K562 (cell line): ENCODE results near the gene ZSCAN22. TPM values are rescaled to one million over a fixed set of nuclear protein-coding genes. Genes with fewer than 3 reads are reported as not detected.

ENCODE experiments used
- ATAC-seq: fragments of 200-7000 bp; cut with Tn5 transposase; 3 replicates; pipeline ENCODE4 v1.9.1; 2020; ENCODE audit warnings: moderate library complexity
- BruUV-seq: library from RNA; stranded (reverse); fragments of 400-500 nt; replicated peaks from 2 replicates; lab custom pipeline; 2021; lab: Mats Ljungman, UMichigan
- CTCF ChIA-PET: fragments of 300-600 bp; formaldehyde crosslinking; extraction: SDS; loops from one replicate; lab custom pipeline; 2021; ENCODE audit warnings: low intra/inter-chr PET ratio; lab: Yijun Ruan, JAX
- POLR2A ChIA-PET: fragments of 300-600, 350-650 bp; sonication (Branson Sonifier 250); formaldehyde crosslinking; extraction: SDS; loops from one replicate; lab custom pipeline; 2021; ENCODE audit warnings: antibody characterized with exemption, inconsistent platforms; lab: Yijun Ruan, JAX
- DNase-seq, 4 experiments: peaks; one replicate each; pipeline versions ENCODE4 v3.0.0 to v3.0.0-alpha.2; 2011 to 2018; ENCODE audit warnings: low spot score in 3 of 4, mixed read lengths in 3 of 4; ENCODE audit errors: extremely low read depth in 1 of 4
- FAIRE-seq: peaks from 2 replicates; lab custom pipeline; 2011; peaks lifted over from hg19 to GRCh38; lab: Jason Lieb, UNC
- H2AFZ ChIP-seq: 2 replicates; pipeline ENCODE4 v1.6.0; 2011; ENCODE audit warnings: low read depth, low read length, control low read depth, inconsistent platforms
- H3K27ac ChIP-seq: fragments of 200-600 bp; 3 replicates; pipeline ENCODE4 v1.8.0; 2011; ENCODE audit warnings: low read depth, mild to moderate bottlenecking, control low read depth, inconsistent platforms, low read length, moderate library complexity, mixed read lengths; ENCODE audit errors: extremely low read depth
- H3K27me3 ChIP-seq, 2 experiments: fragments of 300-600 bp in 1 of 2; 2 replicates in 1 of 2; 3 replicates in 1 of 2; pipeline versions ENCODE4 v1.6.0 to v1.8.0; 2011; ENCODE audit warnings: inconsistent platforms in 2 of 2, low read length in 2 of 2, mild to moderate bottlenecking in 1 of 2, mixed read lengths in 1 of 2, moderate library complexity in 1 of 2; ENCODE audit not compliant: control insufficient read depth in 2 of 2, insufficient read depth in 2 of 2
- H3K36me3 ChIP-seq: fragments of 300-600 bp; 3 replicates; pipeline ENCODE4 v1.8.0; 2011; ENCODE audit warnings: mild to moderate bottlenecking, low read length, inconsistent platforms; ENCODE audit not compliant: control insufficient read depth, insufficient read depth
- H3K4me1 ChIP-seq, 2 experiments: fragments of 200-600 bp in 1 of 2; replicated peaks in 1 of 2; 2 replicates in 1 of 2; 3 replicates in 1 of 2; pipeline versions ENCODE4 v1.5.1 to v1.8.0; 2011; ENCODE audit warnings: inconsistent platforms in 2 of 2, low read length in 2 of 2, mild to moderate bottlenecking in 1 of 2, mixed read lengths in 1 of 2, moderate library complexity in 1 of 2; ENCODE audit not compliant: control insufficient read depth in 2 of 2, insufficient read depth in 2 of 2
- H3K4me2 ChIP-seq: 2 replicates; pipeline ENCODE4 v1.6.1; 2011; ENCODE audit warnings: low read length, control low read depth, inconsistent platforms, mixed read lengths; ENCODE audit not compliant: insufficient read depth
- H3K4me3 ChIP-seq: fragments of 200-600 bp; sonication (generic), shearing (Covaris generic); 2 replicates; pipeline ENCODE4 v1.5.1; 2016; ENCODE audit warnings: control low read depth, inconsistent platforms
- H3K79me2 ChIP-seq: fragments of 200-600 bp; 3 replicates; pipeline ENCODE4 v1.8.0; 2011; ENCODE audit warnings: low read length, inconsistent platforms; ENCODE audit not compliant: control insufficient read depth, insufficient read depth
- H3K9ac ChIP-seq, 2 experiments: 2 replicates each; pipeline versions ENCODE4 v1.6.0 to v1.6.1; 2011; ENCODE audit warnings: low read depth in 2 of 2, low read length in 2 of 2, control low read depth in 1 of 2, inconsistent platforms in 1 of 2, mild to moderate bottlenecking in 1 of 2, mixed read lengths in 1 of 2; ENCODE audit not compliant: insufficient read depth in 1 of 2
- H3K9me1 ChIP-seq: one replicate; pipeline ENCODE4 v1.6.0; 2011; ENCODE audit warnings: inconsistent platforms, mild to moderate bottlenecking, low read length, moderate library complexity; ENCODE audit not compliant: control insufficient read depth, insufficient read depth
- H3K9me3 ChIP-seq: replicated peaks from 2 replicates; pipeline ENCODE4 v1.5.1; 2011; ENCODE audit warnings: low read depth, low read length, inconsistent platforms; ENCODE audit not compliant: control insufficient read depth, insufficient read depth
- H4K20me1 ChIP-seq: replicated peaks from 2 replicates; pipeline ENCODE4 v1.6.1; 2011; ENCODE audit warnings: low read length, inconsistent platforms, mixed read lengths; ENCODE audit not compliant: control insufficient read depth, insufficient read depth
- BRD4 ChIP-seq: fragments of 200-600 bp; sonication (generic); IDR thresholded peaks from 2 replicates; pipeline ENCODE4 v1.6.1; 2017; ENCODE audit warnings: inconsistent platforms
- HMG20B ChIP-seq: fragments of 250-450 bp; sonication (Bioruptor Pico); IDR thresholded peaks from 2 replicates; pipeline ENCODE4 v1.5.0; 2021; ENCODE audit warnings: mild to moderate bottlenecking
- MAZ ChIP-seq, 2 experiments: fragments of 450-650 bp in 1 of 2; sonication (generic) in 1 of 2; formaldehyde crosslinking; IDR thresholded peaks in 1 of 2; conservative IDR thresholded peaks in 1 of 2; 2 replicates each; pipeline versions ENCODE4 v1.4.0 to v1.5.0; 2020; ENCODE audit warnings: mild to moderate bottlenecking in 1 of 2, missing genetic modification reagents in 1 of 2
- NRF1 ChIP-seq, 2 experiments: fragments of 450-650 bp; IDR thresholded peaks in 1 of 2; conservative IDR thresholded peaks in 1 of 2; 2 replicates each; pipeline ENCODE4 v1.6.1; 2014; ENCODE audit warnings: mild to moderate bottlenecking in 2 of 2
- PRDM10 ChIP-seq: fragments of 450-650 bp; IDR thresholded peaks from 2 replicates; pipeline ENCODE4 v1.6.1; 2018; ENCODE audit not compliant: partially characterized antibody
- TOE1 ChIP-seq, 2 experiments: fragments of 450-650 bp in 1 of 2; sonication (generic) in 1 of 2; formaldehyde crosslinking in 1 of 2; IDR thresholded peaks; 2 replicates each; pipeline versions ENCODE4 v1.7.1 to v1.8.0; 2016 to 2022; ENCODE audit warnings: borderline replicate concordance in 2 of 2, mild to moderate bottlenecking in 2 of 2, antibody characterized with exemption in 1 of 2, inconsistent platforms in 1 of 2, low read depth in 1 of 2, missing genetic modification reagents in 1 of 2, moderate library complexity in 1 of 2
- ZNF316 ChIP-seq: fragments of 450-650 bp; IDR thresholded peaks from 2 replicates; pipeline ENCODE4 v1.6.1; 2016
- WGBS: fragments of 100-300 bp; shearing (Covaris generic); methylation state at CpG from one replicate; pipeline ENCODE4 v1.1.6; 2016; ENCODE audit warnings: low coverage, mixed read lengths; ENCODE audit not compliant: insufficient coverage; ENCODE audit errors: missing lambda C conversion rate; 5-methylcytosine and 5-hydroxymethylcytosine counted together
- in situ Hi-C: fragments of 300-500 bp; cut with MboI; formaldehyde crosslinking; loops from 4 replicates; pipeline ENCODE4 v1.15.0; 2018; ENCODE audit warnings: inconsistent platforms, mixed read lengths
- intact Hi-C: fragments of 100-400 bp; cut with micrococcal nuclease; formaldehyde crosslinking; loops from 2 replicates; pipeline ENCODE4 v1.14.2; 2022
- polyA plus RNA-seq, 8 experiments: library from polyadenylated mRNA; depleted of rRNA in 4 of 8; stranded (reverse) in 5 of 8; unstranded in 3 of 8; fragments of >200 nt; fragmentation: Nextera tagmentation in 2 of 8; fragmentation: Illumina TruSeq in 1 of 8; extraction: Ambion mirVana in 2 of 8; extraction: Trizol in 1 of 8; gene quantifications; 2 replicates each; pipeline versions ENCODE4 v1.2.1 to v1.2.3, GENCODE V29; 2011 to 2014; ENCODE audit warnings: inconsistent platforms in 1 of 8, missing spikeins in 1 of 8
- total RNA-seq, 7 experiments: library from RNA; depleted of rRNA in 6 of 7; stranded (reverse); fragments of >200 nt in 6 of 7; fragmentation: Illumina TruSeq in 2 of 7; extraction: Trizol in 2 of 7; gene quantifications; 2 replicates each; pipeline versions ENCODE4 v1.2.1 to v1.2.3, GENCODE V29; 2011 to 2021; ENCODE audit warnings: low replicate concordance in 1 of 7

The ZSCAN22 gene
- total and polyA plus RNA-seq, 9 of the 15 experiments (the other 6 are each of a cell fraction or from before 2014, with no cell fraction given) = 0.98 to 5.3 (median 3.0) TPM

DNA sequence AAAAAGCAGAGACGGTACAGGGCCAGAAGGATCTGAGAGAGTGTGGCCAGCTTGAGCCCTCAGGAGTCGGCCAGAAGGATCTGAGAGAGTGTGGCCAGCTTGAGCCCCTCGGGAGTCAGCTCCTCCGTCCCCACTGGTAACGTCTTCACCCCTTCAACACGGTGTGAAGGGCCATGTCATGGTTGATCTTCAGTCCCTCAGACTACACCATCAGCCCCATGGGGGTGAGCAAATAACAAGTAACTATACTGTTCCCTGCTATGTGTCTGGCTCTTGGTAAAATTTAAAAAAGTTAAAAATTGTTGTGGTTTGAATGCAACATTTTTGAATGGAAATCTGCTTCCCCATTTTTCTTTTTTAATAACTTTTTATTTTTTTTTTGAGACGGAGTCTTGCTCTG lies 49.6 kb upstream of the ZSCAN22 start:
- Histone ChIP-seq H3K9me3 (peaks cover 2% of the 10 kb centered on the region; the same call in 1 of the 2 replicates), H3K27me3 (no peaks in the 10 kb centered on the region), H3K36me3 (peaks cover 25% of the 10 kb centered on the region; the same call in 2 of the 3 replicates), H3K27ac (no peak overlapping the region; the same call in 2 of the 3 replicates), H3K4me3 (no peak overlapping the region), H2AFZ (no peak overlapping the region), H3K9me1 (no peaks in the 10 kb centered on the region), H3K4me2 (no peak overlapping the region), H3K4me1 (peaks cover 10 to 19% of the 10 kb centered on the region in 2 experiments; a peak in 4 of 5 replicates), H3K79me2 (peaks cover 52% of the 10 kb centered on the region), H3K9ac (no peak overlapping the region), H4K20me1 (no peaks in the 10 kb centered on the region)
- DNase-seq (no peak), FAIRE-seq (no peak), ATAC-seq (no peak)
- in situ Hi-C loops = no loop called here
- POLR2A ChIA-PET = interaction anchor here (0.8 to 1.4 kb wide), 2 partner anchors 11 to 30 kb away, joined by 3 read pairs; no protein-coding TSS in a partner anchor
- 82% methylated on average over 7 of the region's 7 CpGs for WGBS
- intact Hi-C loops = loop anchor here (5.0 kb wide), 1 partner anchor 130 kb away; the partner anchor contains the start of gene ZNF584
- TF ChIP-seq HMG20B (CRISPR knock-in tag) (no peak), PRDM10 (peak; percentile 93), BRD4 (no peak), NRF1 (conservative IDR thresholded peaks at IDR 0.05 in 1 of 2, IDR thresholded peaks at IDR 0.05 in 1 of 2) (no peak), ZNF316 (no peak), TOE1 (IDR thresholded peaks at IDR 0.05; ENCODE audit: borderline replicate concordance) (no peak), TOE1 (CRISPR knock-in tag; IDR thresholded peaks at IDR 0.05; ENCODE audit: borderline replicate concordance, low read depth) (no peak), MAZ (CRISPR knock-in tag; conservative IDR thresholded peaks at IDR 0.05 in 1 of 2, IDR thresholded peaks at IDR 0.05 in 1 of 2) (no peak)
- BruUV-seq = no TSS peak
- CTCF ChIA-PET = no interaction called here
